ENCODE data around the gene RORB.

GRCh38 chr9:74513221-74513620 is 16.1 kb downstream of the RORB start:
- TF ChIP-seq CTCF (IDR thresholded peaks at IDR 0.05) (no peak), EP300 (IDR thresholded peaks at IDR 0.05) (no peak), POLR2A (IDR thresholded peaks at IDR 0.05) (no peak)

Data from suprapubic skin (tissue), 3 donors.